ENCODE results near the gene PGAP3.

PGAP3 gene

GRCh38 chr17:39621523-39622379 is 66.1 kb downstream of the PGAP3 start (continued):
- TF ChIP-seq, protein P1, sequence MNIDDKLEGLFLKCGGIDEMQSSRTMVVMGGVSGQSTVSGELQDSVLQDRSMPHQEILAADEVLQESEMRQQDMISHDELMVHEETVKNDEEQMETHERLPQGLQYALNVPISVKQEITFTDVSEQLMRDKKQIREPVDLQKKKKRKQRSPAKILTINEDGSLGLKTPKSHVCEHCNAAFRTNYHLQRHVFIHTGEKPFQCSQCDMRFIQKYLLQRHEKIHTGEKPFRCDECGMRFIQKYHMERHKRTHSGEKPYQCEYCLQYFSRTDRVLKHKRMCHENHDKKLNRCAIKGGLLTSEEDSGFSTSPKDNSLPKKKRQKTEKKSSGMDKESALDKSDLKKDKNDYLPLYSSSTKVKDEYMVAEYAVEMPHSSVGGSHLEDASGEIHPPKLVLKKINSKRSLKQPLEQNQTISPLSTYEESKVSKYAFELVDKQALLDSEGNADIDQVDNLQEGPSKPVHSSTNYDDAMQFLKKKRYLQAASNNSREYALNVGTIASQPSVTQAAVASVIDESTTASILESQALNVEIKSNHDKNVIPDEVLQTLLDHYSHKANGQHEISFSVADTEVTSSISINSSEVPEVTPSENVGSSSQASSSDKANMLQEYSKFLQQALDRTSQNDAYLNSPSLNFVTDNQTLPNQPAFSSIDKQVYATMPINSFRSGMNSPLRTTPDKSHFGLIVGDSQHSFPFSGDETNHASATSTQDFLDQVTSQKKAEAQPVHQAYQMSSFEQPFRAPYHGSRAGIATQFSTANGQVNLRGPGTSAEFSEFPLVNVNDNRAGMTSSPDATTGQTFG (tag by site-specific recombination; IDR thresholded peaks at IDR 0.05; ENCODE audit: borderline replicate concordance), result no peak
- TF ChIP-seq ZNF560 (tag by site-specific recombination; IDR thresholded peaks at IDR 0.05; ENCODE audit: borderline replicate concordance) (no peak), ZNF19 (tag by site-specific recombination; IDR thresholded peaks at IDR 0.05; ENCODE audit: low read depth) (no peak), ZNF223 (tag by site-specific recombination; IDR thresholded peaks at IDR 0.05) (no peak), ZNF830 (tag by site-specific recombination; IDR thresholded peaks at IDR 0.05; ENCODE audit: low read depth) (no peak), ZNF645 (tag by site-specific recombination; IDR thresholded peaks at IDR 0.05) (no peak), SCRT2 (tag by site-specific recombination; IDR thresholded peaks at IDR 0.05) (no peak), ZNF2 (tag by site-specific recombination; IDR thresholded peaks at IDR 0.05) (peak; percentile 56; the same call in 1 of the 2 replicates), ZNF791 (tag by site-specific recombination; IDR thresholded peaks at IDR 0.05) (no peak), SP3 (tag by site-specific recombination; IDR thresholded peaks at IDR 0.05) (no peak), ZNF354C (tag by site-specific recombination; IDR thresholded peaks at IDR 0.05; ENCODE audit: borderline replicate concordance, low read depth) (no peak), ZNF341 (tag by site-specific recombination; IDR thresholded peaks at IDR 0.05; ENCODE audit: low read depth) (no peak), ZNF37A (tag by site-specific recombination; IDR thresholded peaks at IDR 0.05) (no peak), ZNF426 (tag by site-specific recombination; IDR thresholded peaks at IDR 0.05) (no peak), ZBTB26 (tag by site-specific recombination; optimal IDR thresholded peaks at IDR 0.05) (peak; percentile 19), ZBTB1 (tag by site-specific recombination; IDR thresholded peaks at IDR 0.05) (no peak), ZNF555 (tag by site-specific recombination; conservative IDR thresholded peaks at IDR 0.05) (no peak), ZNF138 (tag by site-specific recombination; IDR thresholded peaks at IDR 0.05; ENCODE audit: borderline replicate concordance) (no peak), SCRT1 (tag by site-specific recombination; IDR thresholded peaks at IDR 0.05; ENCODE audit: borderline replicate concordance) (no peak), ZIC2 (tag by site-specific recombination; IDR thresholded peaks at IDR 0.05) (peak; percentile 85), ZNF121 (tag by site-specific recombination; IDR thresholded peaks at IDR 0.05) (no peak), ZNF132 (tag by site-specific recombination; IDR thresholded peaks at IDR 0.05; ENCODE audit: borderline replicate concordance) (no peak), ZNF157 (tag by site-specific recombination; IDR thresholded peaks at IDR 0.05) (no peak), ZNF140 (tag by site-specific recombination; IDR thresholded peaks at IDR 0.05) (no peak), CTCF (tag by site-specific recombination; IDR thresholded peaks at IDR 0.05) (peak; percentile 99), ZNF785 (tag by site-specific recombination; IDR thresholded peaks at IDR 0.05) (no peak), MEIS1 (CRISPR knock-in tag; IDR thresholded peaks at IDR 0.05; ENCODE audit: borderline replicate concordance) (no peak), ZBTB48 (tag by site-specific recombination; IDR thresholded peaks at IDR 0.05) (no peak), SP2 (tag by site-specific recombination; IDR thresholded peaks at IDR 0.05) (no peak), ZNF433 (tag by site-specific recombination; IDR thresholded peaks at IDR 0.05; ENCODE audit: low read depth) (no peak), ZNF629 (tag by site-specific recombination; IDR thresholded peaks at IDR 0.05) (peak; percentile 35)
- TF ChIP-seq, protein P2, sequence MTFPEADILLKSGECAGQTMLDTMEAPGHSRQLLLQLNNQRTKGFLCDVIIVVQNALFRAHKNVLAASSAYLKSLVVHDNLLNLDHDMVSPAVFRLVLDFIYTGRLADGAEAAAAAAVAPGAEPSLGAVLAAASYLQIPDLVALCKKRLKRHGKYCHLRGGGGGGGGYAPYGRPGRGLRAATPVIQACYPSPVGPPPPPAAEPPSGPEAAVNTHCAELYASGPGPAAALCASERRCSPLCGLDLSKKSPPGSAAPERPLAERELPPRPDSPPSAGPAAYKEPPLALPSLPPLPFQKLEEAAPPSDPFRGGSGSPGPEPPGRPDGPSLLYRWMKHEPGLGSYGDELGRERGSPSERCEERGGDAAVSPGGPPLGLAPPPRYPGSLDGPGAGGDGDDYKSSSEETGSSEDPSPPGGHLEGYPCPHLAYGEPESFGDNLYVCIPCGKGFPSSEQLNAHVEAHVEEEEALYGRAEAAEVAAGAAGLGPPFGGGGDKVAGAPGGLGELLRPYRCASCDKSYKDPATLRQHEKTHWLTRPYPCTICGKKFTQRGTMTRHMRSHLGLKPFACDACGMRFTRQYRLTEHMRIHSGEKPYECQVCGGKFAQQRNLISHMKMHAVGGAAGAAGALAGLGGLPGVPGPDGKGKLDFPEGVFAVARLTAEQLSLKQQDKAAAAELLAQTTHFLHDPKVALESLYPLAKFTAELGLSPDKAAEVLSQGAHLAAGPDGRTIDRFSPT (tag by site-specific recombination; IDR thresholded peaks at IDR 0.05), result 0 out of 2 replicates have a peak, but pooled peaks have one; percentile 42

Data from HEK293 (cell line).